ENCODE data around the gene ARL8A.
A peak's percentile ranks its signal among the peaks of the same experiment; 100 is the strongest.
"Not testable (repeated sequence)": the region's sequence is repeated elsewhere in the genome, so short reads cannot be mapped to it uniquely, and the experiment has no call there.

ARL8A gene

DNA sequence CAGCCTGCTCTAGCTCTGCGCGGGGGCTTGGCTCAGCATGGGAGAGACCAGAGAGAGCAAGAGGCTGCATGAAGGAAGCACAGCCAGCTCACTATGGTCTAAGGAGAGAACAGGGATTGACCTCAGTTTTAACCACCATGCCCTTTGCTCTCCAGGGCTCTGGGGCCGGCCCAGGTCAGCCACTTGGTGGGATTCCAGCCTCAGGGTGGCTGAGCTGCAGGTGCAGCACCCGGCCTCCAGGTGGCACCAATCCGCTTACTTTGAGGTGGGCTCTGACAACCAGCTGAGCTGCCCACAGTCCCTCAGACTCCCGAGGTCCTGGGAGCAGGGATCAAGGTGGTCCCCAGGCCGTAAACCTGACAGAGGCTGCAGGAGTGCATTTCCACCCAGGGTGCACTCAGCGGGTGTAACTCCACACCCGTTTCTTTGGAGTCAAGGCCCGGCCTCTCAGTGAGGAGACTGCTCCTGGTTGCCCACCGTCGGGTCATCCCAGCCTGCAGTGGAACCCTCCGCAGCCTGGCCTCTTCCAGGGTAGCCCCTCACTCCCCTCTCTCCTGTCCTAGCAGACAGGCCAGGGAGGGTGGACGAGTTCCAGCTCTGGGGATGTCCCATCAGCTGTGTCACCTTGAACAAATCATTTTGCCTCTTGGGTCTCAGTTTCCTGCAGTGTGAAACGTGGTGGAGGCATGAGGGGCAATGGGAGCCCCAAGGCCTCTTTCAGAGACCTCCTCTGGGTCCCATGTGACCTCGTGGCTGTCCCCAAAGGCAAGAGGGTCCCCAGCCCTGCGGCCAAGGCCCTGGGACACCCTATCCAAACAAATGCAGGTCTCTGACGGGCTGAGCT, 48.5 kb upstream of the ARL8A start:
- Histone ChIP-seq H3K4me3 (ENCODE audit: low read length, poor library complexity, severe bottlenecking) (no peak overlapping the region), H4K20me1 (ENCODE audit: insufficient read depth, low read length, poor library complexity, severe bottlenecking) (no peaks in the 10 kb centered on the region), H3K4me1 (ENCODE audit: insufficient read depth, low read length, poor library complexity, severe bottlenecking) (no peaks in the 10 kb centered on the region), H3K9me3 (ENCODE audit: insufficient read depth, low read depth, low read length) (no peaks in the 10 kb centered on the region), H2AFZ (ENCODE audit: low read length) (no peak overlapping the region), H3F3A (ENCODE audit: low read depth) (no peaks in the 10 kb centered on the region), H3K79me2 (ENCODE audit: insufficient read depth, low read length) (no peaks in the 10 kb centered on the region), H3K9me2 (replicated peaks; ENCODE audit: low read depth, low read length) (no peaks in the 10 kb centered on the region), H3K4me2 (ENCODE audit: low read depth, low read length, poor library complexity, severe bottlenecking) (no peak overlapping the region), H3K9ac (ENCODE audit: low read depth, low read length, poor library complexity, severe bottlenecking) (no peak overlapping the region), H3K36me3 (ENCODE audit: insufficient read depth, low read length) (no peaks in the 10 kb centered on the region), H3K27me3 (ENCODE audit: insufficient read depth, low read length, poor library complexity, severe bottlenecking) (no peaks in the 10 kb centered on the region)
- no peak for TF ChIP-seq EZH2phosphoT487 (IDR thresholded peaks at IDR 0.05; ENCODE audit: borderline replicate concordance)
- TF ChIP-seq, protein P1, sequence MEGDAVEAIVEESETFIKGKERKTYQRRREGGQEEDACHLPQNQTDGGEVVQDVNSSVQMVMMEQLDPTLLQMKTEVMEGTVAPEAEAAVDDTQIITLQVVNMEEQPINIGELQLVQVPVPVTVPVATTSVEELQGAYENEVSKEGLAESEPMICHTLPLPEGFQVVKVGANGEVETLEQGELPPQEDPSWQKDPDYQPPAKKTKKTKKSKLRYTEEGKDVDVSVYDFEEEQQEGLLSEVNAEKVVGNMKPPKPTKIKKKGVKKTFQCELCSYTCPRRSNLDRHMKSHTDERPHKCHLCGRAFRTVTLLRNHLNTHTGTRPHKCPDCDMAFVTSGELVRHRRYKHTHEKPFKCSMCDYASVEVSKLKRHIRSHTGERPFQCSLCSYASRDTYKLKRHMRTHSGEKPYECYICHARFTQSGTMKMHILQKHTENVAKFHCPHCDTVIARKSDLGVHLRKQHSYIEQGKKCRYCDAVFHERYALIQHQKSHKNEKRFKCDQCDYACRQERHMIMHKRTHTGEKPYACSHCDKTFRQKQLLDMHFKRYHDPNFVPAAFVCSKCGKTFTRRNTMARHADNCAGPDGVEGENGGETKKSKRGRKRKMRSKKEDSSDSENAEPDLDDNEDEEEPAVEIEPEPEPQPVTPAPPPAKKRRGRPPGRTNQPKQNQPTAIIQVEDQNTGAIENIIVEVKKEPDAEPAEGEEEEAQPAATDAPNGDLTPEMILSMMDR (conservative IDR thresholded peaks at IDR 0.05; ENCODE audit: low read length) = peak; percentile 87

DNA sequence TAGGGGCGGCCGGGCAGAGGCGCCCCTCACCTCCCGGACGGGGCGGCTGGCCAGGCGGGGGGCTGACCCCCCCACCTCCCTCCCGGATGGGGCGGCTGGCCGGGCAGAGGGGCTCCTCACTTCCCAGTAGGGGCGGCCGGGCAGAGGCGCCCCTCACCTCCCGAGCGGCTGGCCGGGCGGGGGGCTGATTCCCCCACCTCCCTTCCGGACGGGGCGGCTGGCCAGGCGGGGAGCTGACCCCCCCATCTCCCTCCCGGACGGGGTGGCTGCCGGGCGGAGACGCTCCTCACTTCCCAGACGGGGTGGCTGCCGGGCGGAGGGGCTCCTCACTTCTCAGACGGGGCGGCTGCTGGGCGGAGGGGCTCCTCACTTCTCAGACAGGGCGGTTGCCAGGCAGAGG, 46.9 kb upstream of the ARL8A start:
- H3F3A ChIP-seq (ENCODE audit: low read depth); H3K79me2 ChIP-seq (ENCODE audit: insufficient read depth, low read length); H3K4me2 ChIP-seq (ENCODE audit: low read depth, low read length, poor library complexity, severe bottlenecking); H2AFZ ChIP-seq (ENCODE audit: low read length); H3K27me3 ChIP-seq (ENCODE audit: insufficient read depth, low read length, poor library complexity, severe bottlenecking); H3K9ac ChIP-seq (ENCODE audit: low read depth, low read length, poor library complexity, severe bottlenecking); H3K9me2 ChIP-seq (replicated peaks; ENCODE audit: low read depth, low read length); H3K4me1 ChIP-seq (ENCODE audit: insufficient read depth, low read length, poor library complexity, severe bottlenecking); H3K9me3 ChIP-seq (ENCODE audit: insufficient read depth, low read depth, low read length); H4K20me1 ChIP-seq (ENCODE audit: insufficient read depth, low read length, poor library complexity, severe bottlenecking); H3K36me3 ChIP-seq (ENCODE audit: insufficient read depth, low read length); H3K4me3 ChIP-seq (ENCODE audit: low read length, poor library complexity, severe bottlenecking): not testable (repeated sequence)

DNA sequence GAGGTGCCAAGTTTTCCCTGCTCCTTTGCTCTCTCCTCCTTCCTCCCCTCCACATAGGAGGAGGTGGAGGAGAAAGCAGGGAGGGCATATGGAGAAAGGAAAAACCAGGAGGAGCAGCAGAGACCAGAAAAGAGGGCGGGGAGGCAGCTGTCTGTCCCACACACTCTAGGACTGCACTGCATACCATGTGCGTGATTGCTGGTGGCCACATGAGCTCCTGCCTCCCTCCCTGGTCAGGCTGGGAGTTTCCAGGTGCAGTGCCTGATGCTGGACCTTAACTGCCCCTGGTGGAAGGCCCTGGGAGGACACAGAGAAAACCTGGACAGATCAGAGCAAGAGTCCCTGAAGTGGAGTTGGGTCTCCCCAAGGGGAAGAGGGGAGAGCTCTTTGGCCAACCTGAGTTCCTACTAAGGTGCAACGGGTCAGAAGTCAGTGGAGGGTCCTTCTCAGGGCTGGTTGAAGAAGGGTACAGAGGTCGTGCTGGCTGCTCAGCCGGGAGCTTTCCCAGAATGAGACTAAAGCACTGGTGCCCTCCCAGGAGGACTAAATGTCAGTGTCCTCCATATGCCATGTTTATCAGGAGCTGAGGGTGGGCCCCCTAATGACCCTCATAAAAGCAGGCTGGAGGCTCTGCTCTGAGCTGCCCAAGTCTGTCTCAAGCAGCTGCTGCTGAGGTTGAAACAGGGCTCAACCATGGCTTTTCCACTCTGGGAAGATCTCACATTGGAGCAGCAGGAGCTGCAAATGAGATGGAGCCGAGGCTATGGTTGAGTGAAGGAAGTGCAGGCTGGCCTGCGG, 45.6 kb upstream of the ARL8A start:
- H3K79me2 ChIP-seq (ENCODE audit: insufficient read depth, low read length) = no peaks in the 10 kb centered on the region
- no peak overlapping the region for H3K4me2 ChIP-seq (ENCODE audit: low read depth, low read length, poor library complexity, severe bottlenecking)

More for the DNA sequence above, 45.6 kb upstream of the ARL8A start:
- H3K9ac ChIP-seq (ENCODE audit: low read depth, low read length, poor library complexity, severe bottlenecking) = no peak overlapping the region
- TF ChIP-seq EZH2phosphoT487 (IDR thresholded peaks at IDR 0.05; ENCODE audit: borderline replicate concordance) = no peak
- TF ChIP-seq, protein P1 (conservative IDR thresholded peaks at IDR 0.05; ENCODE audit: low read length) = no peak; the same call in 1 of the 2 replicates
- H2AFZ ChIP-seq (ENCODE audit: low read length) = no peak overlapping the region
- no peaks in the 10 kb centered on the region for H4K20me1 ChIP-seq (ENCODE audit: insufficient read depth, low read length, poor library complexity, severe bottlenecking)
- H3K4me3 ChIP-seq (ENCODE audit: low read length, poor library complexity, severe bottlenecking) = no peak overlapping the region
- no peaks in the 10 kb centered on the region for H3K9me3 ChIP-seq (ENCODE audit: insufficient read depth, low read depth, low read length)
- H3K36me3 ChIP-seq (ENCODE audit: insufficient read depth, low read length) = no peaks in the 10 kb centered on the region
- peaks cover 4% of the 10 kb centered on the region for H3K4me1 ChIP-seq (ENCODE audit: insufficient read depth, low read length, poor library complexity, severe bottlenecking)
- no peaks in the 10 kb centered on the region for H3K27me3 ChIP-seq (ENCODE audit: insufficient read depth, low read length, poor library complexity, severe bottlenecking)
- no peaks in the 10 kb centered on the region for H3K9me2 ChIP-seq (replicated peaks; ENCODE audit: low read depth, low read length)
- H3F3A ChIP-seq (ENCODE audit: low read depth) = no peaks in the 10 kb centered on the region

Measured in Loucy (cell line).